Brain microvascular endothelial cell (primary cell): ENCODE results near the gene JAG1.
A peak's percentile ranks its signal among the peaks of the same experiment; 100 is the strongest.

ENCODE experiments used
- DNase-seq: peaks from one replicate; pipeline ENCODE4 v3.0.0-alpha.2; 2020
- H3K27ac ChIP-seq: fragments of 250-450 bp; sonication (Bioruptor Pico); 2 replicates; pipeline ENCODE4 v1.5.1; 2020; ENCODE audit warnings: mild to moderate bottlenecking, moderate library complexity
- H3K27me3 ChIP-seq: fragments of 250-450 bp; sonication (Bioruptor Pico); replicated peaks from 2 replicates; pipeline ENCODE4 v1.5.1; 2020; ENCODE audit warnings: mild to moderate bottlenecking
- H3K36me3 ChIP-seq: fragments of 250-450 bp; sonication (Bioruptor Pico); replicated peaks from 2 replicates; pipeline ENCODE4 v1.5.1; 2020; ENCODE audit warnings: mild to moderate bottlenecking
- H3K4me3 ChIP-seq: 2 replicates; pipeline ENCODE4 v1.5.1; 2011; ENCODE audit warnings: low read depth, mild to moderate bottlenecking, control low read depth, low read length, moderate library complexity
- CTCF ChIP-seq: IDR thresholded peaks from 2 replicates; pipeline ENCODE4 v1.5.1; 2011; ENCODE audit warnings: low read depth, mild to moderate bottlenecking, moderate library complexity, low read length, control low read depth, inconsistent platforms; ENCODE audit errors: missing control alignments
- in situ Hi-C: cut with HindIII; loops from 2 replicates; pipeline ENCODE4 v1.10.0; 2017; ENCODE audit warnings: low sequenced_read_pairs, low pct_ligation_motif_present

Gene JAG1

GRCh38 chr20:10645205-10645570 lies 28.6 kb downstream of the JAG1 start:
- H3K36me3 ChIP-seq: peaks cover 94% of the 10 kb centered on the region
- no peak for TF ChIP-seq CTCF
- in situ Hi-C loops: no loop called here

GRCh38 chr20:10644458-10645204 lies 29.2 kb downstream of the JAG1 start:
- in situ Hi-C loops: no loop called here
- TF ChIP-seq CTCF: no peak
- peak overlapping the region; percentile 45 for H3K27ac ChIP-seq
- H3K4me3 ChIP-seq: no peak overlapping the region
- H3K36me3 ChIP-seq: peaks cover 93% of the 10 kb centered on the region
- H3K27me3 ChIP-seq: no peaks in the 10 kb centered on the region
- DNase-seq: no peak

More at GRCh38 chr20:10645205-10645570, 28.6 kb downstream of the JAG1 start:
- Histone ChIP-seq H3K4me3 (no peak overlapping the region), H3K27me3 (no peaks in the 10 kb centered on the region), H3K27ac (no peak overlapping the region)
- DNase-seq: no peak

GRCh38 chr20:10643560-10643873 lies 30.3 kb downstream of the JAG1 start:
- in situ Hi-C loops: no loop called here
- H3K27ac ChIP-seq: peak overlapping the region; percentile 45
- no peaks in the 10 kb centered on the region for H3K27me3 ChIP-seq
- no peak for TF ChIP-seq CTCF
- no peak overlapping the region for H3K4me3 ChIP-seq
- no peak for DNase-seq
- H3K36me3 ChIP-seq: peaks cover 91% of the 10 kb centered on the region

- no peak overlapping the region for H3K4me3 ChIP-seq
Observed at GRCh38 chr20:10642856-10643559, 30.8 kb downstream of the JAG1 start.

GRCh38 chr20:10641893-10642292 lies 31.9 kb downstream of the JAG1 start:
- no peaks in the 10 kb centered on the region for H3K27me3 ChIP-seq
- peaks cover 81% of the 10 kb centered on the region for H3K36me3 ChIP-seq
- in situ Hi-C loops: no loop called here
- no peak for TF ChIP-seq CTCF
- H3K27ac ChIP-seq: no peak overlapping the region
- DNase-seq: no peak
- H3K4me3 ChIP-seq: no peak overlapping the region

More at GRCh38 chr20:10642856-10643559, 30.8 kb downstream of the JAG1 start:
- Histone ChIP-seq H3K36me3 (peaks cover 86% of the 10 kb centered on the region), H3K27me3 (no peaks in the 10 kb centered on the region), H3K27ac (peak overlapping the region; percentile 45)
- DNase-seq: no peak
- in situ Hi-C loops: no loop called here
- TF ChIP-seq CTCF: no peak
